DND-41 (cell line): ENCODE results near the gene FNDC3B.
A peak's percentile ranks its signal among the peaks of the same experiment; 100 is the strongest.

Experiments used
- ATAC-seq: fragments of 200-7000 bp; cut with Tn5 transposase; 3 replicates; pipeline ENCODE4 v1.9.1; 2021; ENCODE audit warnings: low read depth; ENCODE audit not compliant: insufficient read depth
- DNase-seq: peaks from one replicate; pipeline ENCODE4 v3.0.0-alpha.2; 2020
- H2AFZ ChIP-seq: 2 replicates; pipeline ENCODE4 v1.6.0; 2012; ENCODE audit warnings: low read depth, low read length
- H3K27ac ChIP-seq: 2 replicates; pipeline ENCODE4 v1.5.1; 2012; ENCODE audit warnings: low read length, inconsistent platforms
- H3K27me3 ChIP-seq: fragments of 200-600 bp; sonication (generic); 2 replicates; pipeline ENCODE4 v1.6.0; 2012; ENCODE audit warnings: low read length, mild to moderate bottlenecking, inconsistent platforms; ENCODE audit not compliant: insufficient read depth, poor library complexity
- H3K36me3 ChIP-seq: 2 replicates; pipeline ENCODE4 v1.5.1; 2012; ENCODE audit warnings: low read length, inconsistent platforms; ENCODE audit not compliant: insufficient read depth
- H3K4me1 ChIP-seq: 2 replicates; pipeline ENCODE4 v1.5.1; 2012; ENCODE audit warnings: mild to moderate bottlenecking, low read length; ENCODE audit not compliant: insufficient read depth
- H3K4me2 ChIP-seq: 2 replicates; pipeline ENCODE4 v1.6.0; 2012; ENCODE audit warnings: mild to moderate bottlenecking, moderate library complexity, low read length, inconsistent platforms; ENCODE audit not compliant: insufficient read depth
- H3K4me3 ChIP-seq, 2 experiments: fragments of 200-600 bp in 1 of 2; shearing (Covaris generic) in 1 of 2; 2 replicates each; pipeline ENCODE4 v1.5.1; 2012 to 2016; ENCODE audit warnings: inconsistent platforms in 2 of 2, low read length in 2 of 2, mild to moderate bottlenecking in 2 of 2, low read depth in 1 of 2, moderate library complexity in 1 of 2
- H3K79me2 ChIP-seq: 2 replicates; pipeline ENCODE4 v1.6.0; 2012; ENCODE audit warnings: low read length, inconsistent platforms; ENCODE audit not compliant: insufficient read depth
- H3K9ac ChIP-seq: 2 replicates; pipeline ENCODE4 v1.6.0; 2012; ENCODE audit warnings: low read depth, mild to moderate bottlenecking, inconsistent platforms, low read length, moderate library complexity
- H3K9me3 ChIP-seq: 2 replicates; pipeline ENCODE4 v1.5.1; 2012; ENCODE audit warnings: low read length, moderate library complexity, mild to moderate bottlenecking, inconsistent platforms; ENCODE audit not compliant: insufficient read depth, severe bottlenecking
- H4K20me1 ChIP-seq: 2 replicates; pipeline ENCODE4 v1.6.0; 2012; ENCODE audit warnings: low read length; ENCODE audit not compliant: insufficient read depth
- EZH2 ChIP-seq: IDR thresholded peaks from 3 replicates; pipeline ENCODE4 v1.6.1; 2012; ENCODE audit warnings: borderline replicate concordance, low read depth, mild to moderate bottlenecking, moderate library complexity, low read length, inconsistent platforms; ENCODE audit not compliant: severe bottlenecking
- TF ChIP-seq, protein P1 (sequence below): IDR thresholded peaks from 2 replicates; pipeline ENCODE4 v1.5.1; 2012; ENCODE audit warnings: borderline replicate concordance, low read length, moderate library complexity, mild to moderate bottlenecking; ENCODE audit not compliant: poor library complexity, severe bottlenecking; ENCODE audit errors: extremely low read depth

FNDC3B gene

GRCh38 chr3:172287937-172288477 lies 248.6 kb downstream of the FNDC3B start:
- Histone ChIP-seq H3K9ac (no peak overlapping the region), H3K36me3 (no peaks in the 10 kb centered on the region), H3K27me3 (no peaks in the 10 kb centered on the region), H3K4me2 (no peak overlapping the region), H3K4me1 (no peaks in the 10 kb centered on the region), H4K20me1 (no peaks in the 10 kb centered on the region), H3K9me3 (no peaks in the 10 kb centered on the region), H3K4me3 (no peak overlapping the region), H3K27ac (no peak overlapping the region), H3K79me2 (no peaks in the 10 kb centered on the region), H2AFZ (no peak overlapping the region)
- TF ChIP-seq, protein P1, sequence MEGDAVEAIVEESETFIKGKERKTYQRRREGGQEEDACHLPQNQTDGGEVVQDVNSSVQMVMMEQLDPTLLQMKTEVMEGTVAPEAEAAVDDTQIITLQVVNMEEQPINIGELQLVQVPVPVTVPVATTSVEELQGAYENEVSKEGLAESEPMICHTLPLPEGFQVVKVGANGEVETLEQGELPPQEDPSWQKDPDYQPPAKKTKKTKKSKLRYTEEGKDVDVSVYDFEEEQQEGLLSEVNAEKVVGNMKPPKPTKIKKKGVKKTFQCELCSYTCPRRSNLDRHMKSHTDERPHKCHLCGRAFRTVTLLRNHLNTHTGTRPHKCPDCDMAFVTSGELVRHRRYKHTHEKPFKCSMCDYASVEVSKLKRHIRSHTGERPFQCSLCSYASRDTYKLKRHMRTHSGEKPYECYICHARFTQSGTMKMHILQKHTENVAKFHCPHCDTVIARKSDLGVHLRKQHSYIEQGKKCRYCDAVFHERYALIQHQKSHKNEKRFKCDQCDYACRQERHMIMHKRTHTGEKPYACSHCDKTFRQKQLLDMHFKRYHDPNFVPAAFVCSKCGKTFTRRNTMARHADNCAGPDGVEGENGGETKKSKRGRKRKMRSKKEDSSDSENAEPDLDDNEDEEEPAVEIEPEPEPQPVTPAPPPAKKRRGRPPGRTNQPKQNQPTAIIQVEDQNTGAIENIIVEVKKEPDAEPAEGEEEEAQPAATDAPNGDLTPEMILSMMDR = no peak
- no peak for TF ChIP-seq EZH2
- no peak for ATAC-seq
- DNase-seq = no peak

- H3K36me3 ChIP-seq = no peaks in the 10 kb centered on the region
- H3K79me2 ChIP-seq = no peaks in the 10 kb centered on the region
Observed at GRCh38 chr3:172288651-172289050, 249.3 kb downstream of the FNDC3B start.

GRCh38 chr3:172289583-172289982 lies 250.2 kb downstream of the FNDC3B start:
- Histone ChIP-seq H2AFZ (no peak overlapping the region), H3K9ac (no peak overlapping the region), H3K27me3 (no peaks in the 10 kb centered on the region), H4K20me1 (no peaks in the 10 kb centered on the region), H3K4me2 (no peak overlapping the region), H3K4me3 (no peak overlapping the region), H3K36me3 (no peaks in the 10 kb centered on the region), H3K4me1 (no peaks in the 10 kb centered on the region), H3K9me3 (no peaks in the 10 kb centered on the region), H3K27ac (no peak overlapping the region), H3K79me2 (no peaks in the 10 kb centered on the region)
- no peak for DNase-seq
- TF ChIP-seq, protein P1 = peak; percentile 40
- TF ChIP-seq EZH2 = no peak
- no peak for ATAC-seq

More at GRCh38 chr3:172288651-172289050, 249.3 kb downstream of the FNDC3B start:
- no peak overlapping the region for H2AFZ ChIP-seq
- no peaks in the 10 kb centered on the region for H3K9me3 ChIP-seq
- DNase-seq = peak; percentile 6
- no peak overlapping the region for H3K4me3 ChIP-seq
- H3K27me3 ChIP-seq = no peaks in the 10 kb centered on the region
- TF ChIP-seq EZH2 = no peak
- TF ChIP-seq, protein P1 = no peak
- no peaks in the 10 kb centered on the region for H3K4me1 ChIP-seq
- no peaks in the 10 kb centered on the region for H4K20me1 ChIP-seq
- no peak overlapping the region for H3K27ac ChIP-seq
- no peak overlapping the region for H3K9ac ChIP-seq
- 0 out of 3 replicates have a peak, but pooled peaks have one; percentile 52 for ATAC-seq
- no peak overlapping the region for H3K4me2 ChIP-seq
